ENCODE results near the gene UMOD.

The UMOD gene

DNA sequence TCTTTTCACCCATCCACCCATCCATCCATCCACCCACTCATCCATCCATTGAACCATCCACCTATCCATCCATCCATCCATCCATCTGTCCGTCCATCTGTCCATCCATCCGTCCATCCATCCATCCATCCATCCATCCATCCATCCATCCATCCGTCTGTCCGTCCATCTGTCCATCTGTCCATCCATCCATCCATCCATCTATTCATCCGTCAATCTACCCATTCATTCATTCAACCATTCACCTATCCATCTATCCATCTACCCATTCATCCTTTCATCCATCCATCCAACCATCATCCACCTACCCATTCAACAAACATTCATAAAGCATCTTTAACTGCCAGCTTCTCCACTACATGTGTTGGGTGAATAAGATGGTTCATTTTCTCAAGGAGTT, 54.1 kb downstream of the UMOD start:
- no peak for DNase-seq (ENCODE audit: low read depth)
- no peak for TF ChIP-seq CTCF (IDR thresholded peaks at IDR 0.05; ENCODE audit: low read length, missing control alignments)
- no peak overlapping the region for H3K4me3 ChIP-seq (replicated peaks; ENCODE audit: low read depth, low read length)

- H3K4me3 ChIP-seq (replicated peaks; ENCODE audit: low read depth, low read length), result no peak overlapping the region
- no peak for DNase-seq (ENCODE audit: low read depth)
- no peak for TF ChIP-seq CTCF (IDR thresholded peaks at IDR 0.05; ENCODE audit: low read length, missing control alignments)
Observed at GRCh38 chr16:20291208-20292206, 61.0 kb downstream of the UMOD start.

DNA sequence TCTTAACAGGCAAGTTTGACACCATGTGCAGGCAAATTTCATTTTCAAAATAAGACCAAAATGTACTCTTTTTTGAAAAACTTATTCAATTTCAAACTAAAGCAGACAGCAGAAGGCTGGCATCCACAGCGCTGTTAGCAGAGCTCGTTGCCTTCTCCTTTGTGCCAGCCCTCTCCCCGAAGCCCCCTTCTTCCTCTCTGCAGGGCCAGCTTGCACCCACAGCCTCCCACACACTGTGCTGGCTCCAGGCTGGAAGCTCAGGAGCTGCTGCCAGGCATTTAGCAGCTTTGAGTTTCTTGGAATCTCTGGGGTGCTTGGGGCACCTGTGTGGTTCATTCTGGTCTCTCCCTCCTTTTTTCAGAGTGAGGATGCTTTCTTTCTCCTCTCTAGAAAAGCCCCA, 62.9 kb downstream of the UMOD start:
- no peak overlapping the region for H3K4me3 ChIP-seq (replicated peaks; ENCODE audit: low read depth, low read length)
- no peak for DNase-seq (ENCODE audit: low read depth)
- TF ChIP-seq CTCF (IDR thresholded peaks at IDR 0.05; ENCODE audit: low read length, missing control alignments), result no peak

DNA sequence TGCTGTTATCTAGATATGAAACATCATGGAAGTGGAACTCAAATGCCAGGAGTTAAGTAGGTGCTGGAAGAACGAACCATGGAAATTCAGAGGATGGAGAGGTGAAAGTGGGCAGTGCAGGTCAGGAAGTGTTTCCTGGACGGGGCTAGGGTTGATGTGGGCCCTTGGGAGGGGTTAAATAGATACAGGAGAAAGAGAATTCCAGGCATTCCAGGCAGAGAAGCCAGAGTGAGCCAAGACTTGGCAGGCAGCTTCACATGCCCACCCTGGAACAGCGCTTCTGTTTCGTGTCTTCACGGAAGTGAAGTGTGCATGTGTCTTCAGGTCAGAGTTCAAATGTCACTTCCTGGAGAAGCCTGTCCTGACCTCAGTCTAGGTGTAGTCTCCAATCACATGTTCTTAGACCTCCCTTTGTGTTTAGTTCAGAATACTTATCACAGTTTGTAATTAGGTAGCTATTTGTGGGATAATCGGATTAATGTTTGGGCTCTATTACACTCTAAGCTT, 66.5 kb downstream of the UMOD start:
- no peak for DNase-seq (ENCODE audit: low read depth)
- no peak for TF ChIP-seq CTCF (IDR thresholded peaks at IDR 0.05; ENCODE audit: low read length, missing control alignments)
- H3K4me3 ChIP-seq (replicated peaks; ENCODE audit: low read depth, low read length), result no peak overlapping the region
